K562 (cell line): ENCODE results near the gene FOXM1. TPM values are rescaled to one million over a fixed set of nuclear protein-coding genes. Genes with fewer than 3 reads are reported as not detected.

Experiments used
- ARNT ChIP-seq, 2 experiments: fragments of 450-650 bp; IDR thresholded peaks; 2 replicates each; pipeline ENCODE4 v1.6.1; 2016; ENCODE audit warnings: mild to moderate bottlenecking in 1 of 2
- CHD4 ChIP-seq: fragments of 200-600 bp; sonication (generic); IDR thresholded peaks from 3 replicates; pipeline ENCODE4 v1.6.1; 2012; ENCODE audit warnings: low read depth, mild to moderate bottlenecking, mixed read lengths, low read length, inconsistent platforms; ENCODE audit not compliant: insufficient read depth, insufficient replicate concordance, poor library complexity, severe bottlenecking
- GATAD2A ChIP-seq: fragments of 450-650 bp; IDR thresholded peaks from 2 replicates; pipeline ENCODE4 v1.6.1; 2017
- GTF2B ChIP-seq: IDR thresholded peaks from 2 replicates; pipeline ENCODE4 v1.6.1; 2011; ENCODE audit not compliant: insufficient read length; ENCODE audit errors: extremely low read depth
- HNRNPUL1 ChIP-seq: fragments of 200-400 bp; formaldehyde crosslinking; IDR thresholded peaks from 2 replicates; pipeline ENCODE4 v1.6.1; 2017; ENCODE audit warnings: low read length
- HOXB6 ChIP-seq: fragments of 250-450 bp; sonication (Bioruptor Pico); IDR thresholded peaks from 2 replicates; pipeline ENCODE4 v1.5.1; 2022; ENCODE audit warnings: mild to moderate bottlenecking, borderline replicate concordance
- MTF1 ChIP-seq: fragments of 250-450 bp; sonication (Bioruptor Pico); IDR thresholded peaks from 2 replicates; pipeline ENCODE4 v1.9.0; 2021; ENCODE audit warnings: moderate library complexity, mild to moderate bottlenecking, inconsistent platforms, borderline replicate concordance
- NCOA6 ChIP-seq: fragments of 450-650 bp; IDR thresholded peaks from 2 replicates; pipeline ENCODE4 v1.6.1; 2017; ENCODE audit warnings: mild to moderate bottlenecking
- PHTF2 ChIP-seq: fragments of 250-450 bp; sonication (Bioruptor Pico); IDR thresholded peaks from 2 replicates; pipeline ENCODE4 v1.5.0; 2021; ENCODE audit warnings: mild to moderate bottlenecking
- ZBTB34 ChIP-seq: fragments of 250-450 bp; sonication (Bioruptor Pico); IDR thresholded peaks from 2 replicates; pipeline ENCODE4 v1.8.0; 2021; ENCODE audit warnings: mild to moderate bottlenecking, moderate library complexity
- polyA plus RNA-seq, 8 experiments: library from polyadenylated mRNA; depleted of rRNA in 4 of 8; stranded (reverse) in 5 of 8; unstranded in 3 of 8; fragments of >200 nt; fragmentation: Nextera tagmentation in 2 of 8; fragmentation: Illumina TruSeq in 1 of 8; extraction: Ambion mirVana in 2 of 8; extraction: Trizol in 1 of 8; gene quantifications; 2 replicates each; pipeline versions ENCODE4 v1.2.1 to v1.2.3, GENCODE V29; 2011 to 2014; ENCODE audit warnings: inconsistent platforms in 1 of 8, missing spikeins in 1 of 8
- total RNA-seq, 7 experiments: library from RNA; depleted of rRNA in 6 of 7; stranded (reverse); fragments of >200 nt in 6 of 7; fragmentation: Illumina TruSeq in 2 of 7; extraction: Trizol in 2 of 7; gene quantifications; 2 replicates each; pipeline versions ENCODE4 v1.2.1 to v1.2.3, GENCODE V29; 2011 to 2021; ENCODE audit warnings: low replicate concordance in 1 of 7
- TF ChIP-seq, protein P1 (sequence below): fragments of 450-650 bp; IDR thresholded peaks from 2 replicates; pipeline ENCODE4 v1.6.1; 2016; ENCODE audit warnings: low read depth
- TF ChIP-seq, protein P2 (sequence below): fragments of 250-450 bp; sonication (Bioruptor Pico); IDR thresholded peaks from 2 replicates; pipeline ENCODE4 v1.4.0; 2020; ENCODE audit warnings: mild to moderate bottlenecking
- TF ChIP-seq, protein P3 (sequence below): fragments of 250-450 bp; sonication (Bioruptor Pico); IDR thresholded peaks from 2 replicates; pipeline ENCODE4 v1.8.0; 2021; ENCODE audit warnings: moderate library complexity, mild to moderate bottlenecking, inconsistent platforms

Gene FOXM1
- total and polyA plus RNA-seq, 9 of the 15 experiments (the other 6 are each of a cell fraction or from before 2014, with no cell fraction given) = 8.9 to 46.9 (median 17.2) TPM

DNA sequence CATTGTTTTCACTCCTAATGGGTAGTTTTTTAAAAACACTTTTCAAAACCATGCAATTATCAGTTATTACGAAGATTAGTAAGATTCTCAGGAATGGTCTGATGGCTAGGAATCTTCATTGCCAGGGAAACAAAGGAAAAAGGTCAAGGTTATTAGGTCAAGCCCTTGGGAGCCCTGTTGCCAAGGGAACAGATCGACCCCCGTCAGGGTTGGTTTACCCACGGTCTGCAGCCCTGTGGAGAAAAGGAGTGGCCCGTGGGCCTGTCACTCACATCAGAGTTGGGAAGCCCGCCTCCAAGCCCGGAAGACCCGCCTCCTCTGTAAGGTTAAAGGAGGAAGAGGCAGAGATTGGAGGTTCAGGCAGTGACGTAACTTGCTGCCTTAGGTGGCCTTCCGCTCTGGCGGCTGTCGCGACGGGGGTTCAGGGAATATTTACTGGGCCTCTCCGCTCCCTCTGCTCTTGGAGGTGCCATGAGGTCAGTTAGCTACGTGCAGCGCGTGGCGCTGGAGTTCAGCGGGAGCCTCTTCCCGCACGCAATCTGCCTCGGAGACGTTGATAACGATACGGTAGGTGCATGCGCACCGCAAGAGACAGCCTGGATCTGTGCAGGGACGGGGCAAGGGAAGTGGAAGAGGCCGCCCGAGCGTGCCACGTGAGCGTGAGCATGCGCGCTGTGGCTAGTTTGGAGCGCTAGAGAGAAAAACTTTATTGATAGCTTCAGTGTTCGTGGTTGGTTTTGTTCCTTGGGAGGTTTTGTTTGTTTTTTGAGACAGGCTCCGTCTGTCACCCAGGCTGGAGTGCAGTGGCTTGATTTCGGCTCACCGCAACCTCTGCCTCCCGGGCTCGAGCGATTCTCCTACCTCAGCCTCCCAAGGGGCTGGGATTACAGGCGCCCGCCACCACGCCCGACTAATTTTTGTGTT lies 64.4 kb downstream of the FOXM1 start, which contains the start of gene ITFG2 (continued):
- TF ChIP-seq GTF2B (no peak), PHTF2 (no peak), ZBTB34 (CRISPR knock-in tag) (no peak), HNRNPUL1 (no peak), CHD4 (no peak), NCOA6 (no peak), GATAD2A (no peak), ARNT (IDR thresholded peaks at IDR 0.05) (peak; percentile 44 to 73; a peak in 3 of 4 replicates), MTF1 (CRISPR knock-in tag) (no peak), HOXB6 (CRISPR knock-in tag) (no peak)
- TF ChIP-seq, protein P1, sequence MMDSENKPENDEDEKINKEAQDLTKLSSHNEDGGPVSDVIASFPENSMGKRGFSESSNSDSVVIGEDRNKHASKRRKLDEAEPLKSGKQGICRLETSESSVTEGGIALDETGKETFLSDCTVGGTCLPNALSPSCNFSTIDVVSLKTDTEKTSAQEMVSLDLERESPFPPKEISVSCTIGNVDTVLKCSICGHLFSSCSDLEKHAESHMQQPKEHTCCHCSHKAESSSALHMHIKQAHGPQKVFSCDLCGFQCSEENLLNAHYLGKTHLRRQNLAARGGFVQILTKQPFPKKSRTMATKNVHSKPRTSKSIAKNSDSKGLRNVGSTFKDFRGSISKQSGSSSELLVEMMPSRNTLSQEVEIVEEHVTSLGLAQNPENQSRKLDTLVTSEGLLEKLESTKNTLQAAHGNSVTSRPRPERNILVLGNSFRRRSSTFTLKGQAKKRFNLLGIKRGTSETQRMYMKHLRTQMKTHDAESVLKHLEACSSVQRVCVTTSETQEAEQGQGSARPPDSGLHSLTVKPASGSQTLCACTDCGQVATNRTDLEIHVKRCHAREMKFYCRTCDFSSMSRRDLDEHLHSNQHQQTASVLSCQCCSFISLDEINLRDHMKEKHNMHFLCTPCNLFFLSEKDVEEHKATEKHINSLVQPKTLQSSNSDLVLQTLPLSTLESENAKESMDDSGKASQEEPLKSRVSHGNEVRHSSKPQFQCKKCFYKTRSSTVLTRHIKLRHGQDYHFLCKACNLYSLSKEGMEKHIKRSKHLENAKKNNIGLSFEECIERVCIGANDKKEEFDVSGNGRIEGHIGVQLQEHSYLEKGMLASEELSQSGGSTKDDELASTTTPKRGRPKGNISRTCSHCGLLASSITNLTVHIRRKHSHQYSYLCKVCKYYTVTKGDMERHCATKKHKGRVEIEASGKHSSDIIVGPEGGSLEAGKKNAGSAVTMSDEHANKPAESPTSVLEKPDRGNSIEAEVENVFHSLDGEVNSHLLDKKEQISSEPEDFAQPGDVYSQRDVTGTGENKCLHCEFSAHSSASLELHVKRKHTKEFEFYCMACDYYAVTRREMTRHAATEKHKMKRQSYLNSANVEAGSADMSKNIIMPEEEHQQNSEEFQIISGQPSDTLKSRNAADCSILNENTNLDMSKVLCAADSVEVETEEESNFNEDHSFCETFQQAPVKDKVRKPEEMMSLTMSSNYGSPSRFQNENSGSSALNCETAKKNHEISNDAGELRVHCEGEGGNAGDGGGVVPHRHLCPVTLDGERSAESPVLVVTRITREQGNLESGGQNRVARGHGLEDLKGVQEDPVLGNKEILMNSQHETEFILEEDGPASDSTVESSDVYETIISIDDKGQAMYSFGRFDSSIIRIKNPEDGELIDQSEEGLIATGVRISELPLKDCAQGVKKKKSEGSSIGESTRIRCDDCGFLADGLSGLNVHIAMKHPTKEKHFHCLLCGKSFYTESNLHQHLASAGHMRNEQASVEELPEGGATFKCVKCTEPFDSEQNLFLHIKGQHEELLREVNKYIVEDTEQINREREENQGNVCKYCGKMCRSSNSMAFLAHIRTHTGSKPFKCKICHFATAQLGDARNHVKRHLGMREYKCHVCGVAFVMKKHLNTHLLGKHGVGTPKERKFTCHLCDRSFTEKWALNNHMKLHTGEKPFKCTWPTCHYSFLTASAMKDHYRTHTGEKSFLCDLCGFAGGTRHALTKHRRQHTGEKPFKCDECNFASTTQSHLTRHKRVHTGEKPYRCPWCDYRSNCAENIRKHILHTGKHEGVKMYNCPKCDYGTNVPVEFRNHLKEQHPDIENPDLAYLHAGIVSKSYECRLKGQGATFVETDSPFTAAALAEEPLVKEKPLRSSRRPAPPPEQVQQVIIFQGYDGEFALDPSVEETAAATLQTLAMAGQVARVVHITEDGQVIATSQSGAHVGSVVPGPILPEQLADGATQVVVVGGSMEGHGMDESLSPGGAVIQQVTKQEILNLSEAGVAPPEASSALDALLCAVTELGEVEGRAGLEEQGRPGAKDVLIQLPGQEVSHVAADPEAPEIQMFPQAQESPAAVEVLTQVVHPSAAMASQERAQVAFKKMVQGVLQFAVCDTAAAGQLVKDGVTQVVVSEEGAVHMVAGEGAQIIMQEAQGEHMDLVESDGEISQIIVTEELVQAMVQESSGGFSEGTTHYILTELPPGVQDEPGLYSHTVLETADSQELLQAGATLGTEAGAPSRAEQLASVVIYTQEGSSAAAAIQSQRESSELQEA = no peak
- TF ChIP-seq, protein P2, sequence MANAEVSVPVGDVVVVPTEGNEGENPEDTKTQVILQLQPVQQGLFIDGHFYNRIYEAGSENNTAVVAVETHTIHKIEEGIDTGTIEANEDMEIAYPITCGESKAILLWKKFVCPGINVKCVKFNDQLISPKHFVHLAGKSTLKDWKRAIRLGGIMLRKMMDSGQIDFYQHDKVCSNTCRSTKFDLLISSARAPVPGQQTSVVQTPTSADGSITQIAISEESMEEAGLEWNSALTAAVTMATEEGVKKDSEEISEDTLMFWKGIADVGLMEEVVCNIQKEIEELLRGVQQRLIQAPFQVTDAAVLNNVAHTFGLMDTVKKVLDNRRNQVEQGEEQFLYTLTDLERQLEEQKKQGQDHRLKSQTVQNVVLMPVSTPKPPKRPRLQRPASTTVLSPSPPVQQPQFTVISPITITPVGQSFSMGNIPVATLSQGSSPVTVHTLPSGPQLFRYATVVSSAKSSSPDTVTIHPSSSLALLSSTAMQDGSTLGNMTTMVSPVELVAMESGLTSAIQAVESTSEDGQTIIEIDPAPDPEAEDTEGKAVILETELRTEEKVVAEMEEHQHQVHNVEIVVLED (CRISPR knock-in tag) = peak; percentile 58
- TF ChIP-seq, protein P3, sequence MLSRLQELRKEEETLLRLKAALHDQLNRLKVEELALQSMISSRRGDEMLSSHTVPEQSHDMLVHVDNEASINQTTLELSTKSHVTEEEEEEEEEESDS (CRISPR knock-in tag) = no peak
